Thyroid gland (tissue), 4 donors: Measurements from ENCODE around the gene FAM3B.

Experiments
- CTCF ChIP-seq, 6 experiments: fragments of 200-600 bp in 3 of 6; fragments of 450-650 bp in 3 of 6; sonication (generic) in 3 of 6; IDR thresholded peaks; one replicate each; pipeline ENCODE4 v1.5.1; 2016 to 2019; ENCODE audit warnings: antibody characterized with exemption in 6 of 6, mild to moderate bottlenecking in 2 of 6, inconsistent platforms in 1 of 6, moderate library complexity in 1 of 6
- POLR2A ChIP-seq, 2 donors: fragments of 450-650 bp; IDR thresholded peaks; one replicate each; pipeline ENCODE4 v1.6.1; 2017; ENCODE audit warnings: antibody characterized with exemption in 2 of 2, mild to moderate bottlenecking in 2 of 2, moderate library complexity in 1 of 2

DNA sequence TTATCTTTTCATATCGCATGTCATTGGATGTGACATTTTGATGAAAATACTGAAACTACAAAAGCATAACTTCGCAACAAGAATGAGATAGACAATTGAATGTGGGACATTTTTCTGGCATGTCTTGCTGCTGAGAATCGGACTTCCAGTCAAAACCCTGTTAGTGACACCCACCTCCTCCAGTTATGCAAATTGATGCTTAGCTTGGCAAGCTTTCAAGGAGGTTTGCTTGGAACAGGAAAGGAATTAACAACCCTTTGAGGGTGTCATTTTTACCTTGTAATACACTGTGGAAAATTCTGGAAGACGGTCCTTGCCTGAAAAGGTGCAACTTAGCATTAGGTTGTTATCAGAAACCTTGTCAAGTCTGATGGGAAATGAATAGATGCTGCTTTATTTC lies 38.8 kb upstream of the FAM3B start:
- TF ChIP-seq CTCF (IDR thresholded peaks at IDR 0.05) (no peak), POLR2A (IDR thresholded peaks at IDR 0.05) (no peak)
